Hepatocyte (in vitro differentiated cells): ENCODE results near the gene DYDC1.

Experiments used
- CTCF ChIP-seq: fragments of 200-600 bp; sonication (generic); IDR thresholded peaks from 2 replicates; pipeline ENCODE4 v1.5.1; 2016; ENCODE audit warnings: antibody characterized with exemption, mild to moderate bottlenecking; ENCODE audit not compliant: poor library complexity
- EZH2 ChIP-seq: fragments of 200-600 bp; sonication (generic); IDR thresholded peaks from 2 replicates; pipeline ENCODE4 v1.6.1; 2016; ENCODE audit warnings: antibody characterized with exemption, mild to moderate bottlenecking, borderline replicate concordance
- EZH2phosphoT487 ChIP-seq: fragments of 200-600 bp; sonication (generic); IDR thresholded peaks from one replicate; pipeline ENCODE4 v1.6.1; 2018; ENCODE audit warnings: antibody characterized with exemption, mild to moderate bottlenecking, low read depth, moderate library complexity; ENCODE audit not compliant: unreplicated experiment, severe bottlenecking

- TF ChIP-seq CTCF (no peak), EZH2 (no peak), EZH2phosphoT487 (no peak)
Observed at GRCh38 chr10:80357851-80358125, 1.2 kb upstream of the DYDC1 start.
